CD4-positive, alpha-beta T cell treated with Interleukin-15 for 1 hour (primary cell): ENCODE results near the gene CANT1.

Experiments used
- DNase-seq: peaks from one replicate; pipeline ENCODE4 v3.0.0-alpha.2; 2020

The CANT1 gene

DNA sequence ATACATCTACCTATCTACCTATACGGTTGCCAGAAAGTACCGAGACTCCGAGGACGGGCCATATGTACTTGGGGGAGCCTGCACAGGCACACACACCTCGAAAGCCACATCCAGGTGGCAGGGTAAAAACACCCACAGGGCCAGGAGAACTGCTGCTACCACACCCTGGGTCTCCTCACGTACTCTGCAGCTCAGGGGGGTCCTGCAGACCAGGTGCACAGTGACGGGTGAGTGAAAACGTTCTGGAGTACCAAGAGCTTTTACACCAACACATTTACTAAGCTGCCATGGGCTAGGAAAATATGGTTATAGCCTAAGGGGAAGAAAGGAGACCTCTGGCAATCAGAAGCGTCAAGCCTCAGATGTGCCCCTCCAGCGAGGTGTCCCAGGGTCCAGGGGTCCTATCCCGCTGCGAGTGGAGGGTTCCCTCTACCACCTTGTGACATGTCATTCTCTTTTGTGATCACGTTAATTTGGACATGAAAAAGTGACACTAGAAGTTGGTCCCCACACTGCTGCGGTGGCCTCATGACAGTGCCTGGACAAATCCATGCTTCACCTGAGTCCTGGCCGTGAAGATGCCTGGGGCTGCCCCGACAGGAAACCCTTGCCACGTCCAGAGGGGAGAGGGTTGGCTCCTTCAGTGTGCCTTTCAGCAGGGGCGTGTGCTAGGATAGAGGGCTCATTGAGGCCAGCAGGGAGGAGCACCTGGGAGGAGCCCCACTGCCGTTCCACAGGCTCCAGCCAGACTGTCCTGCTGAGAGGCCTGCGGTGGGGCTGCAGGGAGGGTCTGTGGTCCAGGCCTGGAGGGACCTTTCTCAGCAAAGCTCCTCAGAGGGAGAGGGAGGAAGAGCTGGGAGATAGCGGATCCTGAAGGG, 1.8 kb downstream of the CANT1 start:
- no peak for DNase-seq

DNA sequence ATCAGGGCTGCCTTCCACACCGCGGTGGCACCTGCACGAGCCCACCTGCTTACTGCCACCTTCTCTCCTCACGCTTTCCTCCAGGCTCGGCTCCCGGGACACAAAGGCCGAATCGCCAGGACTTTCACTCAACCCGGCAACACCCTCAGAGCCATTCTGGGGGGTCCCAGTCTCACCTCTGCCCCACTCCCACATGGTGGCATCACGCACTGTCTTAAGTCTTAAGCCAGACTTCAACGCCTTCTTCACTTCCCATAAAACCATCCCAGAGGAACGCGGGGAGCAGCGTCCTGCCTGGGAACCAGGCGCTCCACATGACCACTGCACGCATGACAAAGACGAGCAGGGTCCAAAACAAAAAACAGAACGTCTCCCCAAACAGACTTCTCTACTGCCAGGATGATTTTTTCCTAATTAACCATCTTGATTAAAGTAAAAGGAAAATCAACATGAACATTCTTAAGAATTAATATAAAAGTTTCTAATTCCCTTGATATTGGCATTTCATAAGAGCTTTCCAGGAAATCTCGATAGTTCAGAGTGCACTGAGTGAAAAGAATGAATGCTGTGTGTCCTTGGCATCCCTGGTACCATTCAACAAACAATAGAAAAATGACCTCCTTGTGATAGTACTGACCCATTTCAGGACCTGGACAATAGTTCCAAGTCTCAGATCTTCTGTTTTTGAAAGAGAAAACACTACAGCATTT, 2.6 kb downstream of the CANT1 start:
- no peak for DNase-seq

DNA sequence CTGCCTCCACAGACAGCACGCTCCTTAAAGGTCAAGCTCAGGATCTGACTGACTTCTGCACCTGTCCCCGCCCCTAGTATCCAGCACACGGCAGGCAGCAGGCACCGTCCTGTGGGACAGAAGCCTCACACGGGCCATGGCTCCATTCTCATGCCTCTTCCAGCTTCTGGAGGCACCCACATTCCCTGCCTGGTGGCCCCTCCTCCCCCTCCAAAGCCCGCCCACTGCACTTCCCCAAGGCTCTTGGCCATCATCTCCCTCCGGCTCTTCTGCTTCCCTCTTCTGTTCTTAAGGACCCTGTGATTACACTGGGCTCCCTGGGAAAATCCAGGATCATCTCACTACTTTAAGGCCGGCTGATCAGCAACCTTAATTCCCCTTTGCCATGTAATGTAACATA, 3.5 kb downstream of the CANT1 start:
- no peak for DNase-seq

DNA sequence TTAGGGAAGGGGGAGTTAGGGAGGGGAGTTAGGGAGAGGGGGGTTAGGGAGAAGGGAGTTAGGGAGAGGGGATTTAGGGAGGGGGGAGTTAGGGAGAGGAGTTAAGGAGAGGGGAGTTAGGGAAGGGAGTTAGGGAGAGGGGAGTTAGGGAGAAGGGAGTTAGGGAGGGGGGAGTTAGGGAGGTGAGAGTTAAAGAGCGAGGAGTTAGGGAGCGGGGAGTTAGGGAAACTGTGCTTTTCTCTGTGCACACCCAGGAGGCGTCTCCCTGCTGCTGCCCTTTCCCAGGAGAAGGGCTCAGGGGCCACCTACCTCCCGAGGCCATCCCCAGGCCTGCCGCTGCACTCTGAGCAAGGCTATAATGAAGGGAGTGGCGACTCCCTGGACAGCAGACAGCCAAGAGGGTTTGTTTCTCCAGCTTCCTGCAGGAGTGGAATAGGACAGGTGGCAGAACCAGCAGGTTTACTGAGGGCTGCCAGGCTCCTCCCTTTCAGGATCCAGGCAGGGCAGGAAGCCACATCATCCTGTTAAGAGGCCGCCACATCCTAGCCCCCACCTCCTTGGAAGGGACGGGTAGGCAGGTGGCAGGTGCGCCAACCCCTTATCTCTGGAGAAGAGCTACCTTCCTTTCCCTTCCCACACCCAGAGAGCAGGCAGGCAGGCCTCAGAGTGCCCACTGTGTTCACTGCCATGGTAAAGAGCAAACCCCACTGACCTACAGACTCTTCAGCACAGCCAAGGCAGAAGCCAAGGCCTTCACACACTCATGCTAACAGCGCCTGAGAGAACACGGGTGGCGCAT, 4.3 kb downstream of the CANT1 start:
- no peak for DNase-seq

DNA sequence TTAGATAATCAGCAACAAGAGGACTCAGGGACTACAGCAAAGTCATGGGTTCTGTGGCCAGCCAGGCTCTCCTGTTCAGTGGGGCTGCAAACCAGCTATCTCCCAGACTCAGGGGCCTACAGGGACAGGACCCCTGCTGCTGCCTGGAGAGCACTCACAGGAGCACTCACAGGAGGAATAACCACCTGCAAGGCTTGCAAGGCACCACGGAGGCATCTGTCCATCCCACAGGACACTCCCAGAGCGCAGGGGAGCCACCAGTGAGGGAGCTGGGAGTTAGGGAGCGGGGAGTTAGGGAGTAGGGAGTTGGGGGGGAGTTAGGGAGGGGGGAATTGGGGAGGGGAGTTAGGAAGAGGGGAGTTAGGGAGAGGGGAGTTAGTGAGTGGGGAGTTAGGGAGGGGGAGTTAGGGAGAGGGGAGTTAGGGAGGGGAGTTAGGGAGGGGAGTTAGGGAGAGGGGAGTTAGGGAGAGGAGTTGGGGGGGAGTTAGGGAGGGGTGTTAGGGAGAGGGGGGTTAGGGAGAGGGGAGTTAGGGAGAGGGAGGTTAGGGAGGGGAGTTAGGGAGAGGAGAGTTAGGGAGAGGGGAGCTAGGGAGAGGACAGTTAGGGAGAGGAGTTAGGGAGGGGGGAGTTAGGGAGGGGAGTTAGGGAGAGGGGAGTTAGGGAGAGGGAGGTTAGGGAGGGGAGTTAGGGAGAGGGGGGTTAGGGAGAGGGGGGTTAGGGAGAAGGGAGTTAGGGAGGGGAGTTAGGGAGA, 5.7 kb downstream of the CANT1 start:
- DNase-seq: no peak

DNA sequence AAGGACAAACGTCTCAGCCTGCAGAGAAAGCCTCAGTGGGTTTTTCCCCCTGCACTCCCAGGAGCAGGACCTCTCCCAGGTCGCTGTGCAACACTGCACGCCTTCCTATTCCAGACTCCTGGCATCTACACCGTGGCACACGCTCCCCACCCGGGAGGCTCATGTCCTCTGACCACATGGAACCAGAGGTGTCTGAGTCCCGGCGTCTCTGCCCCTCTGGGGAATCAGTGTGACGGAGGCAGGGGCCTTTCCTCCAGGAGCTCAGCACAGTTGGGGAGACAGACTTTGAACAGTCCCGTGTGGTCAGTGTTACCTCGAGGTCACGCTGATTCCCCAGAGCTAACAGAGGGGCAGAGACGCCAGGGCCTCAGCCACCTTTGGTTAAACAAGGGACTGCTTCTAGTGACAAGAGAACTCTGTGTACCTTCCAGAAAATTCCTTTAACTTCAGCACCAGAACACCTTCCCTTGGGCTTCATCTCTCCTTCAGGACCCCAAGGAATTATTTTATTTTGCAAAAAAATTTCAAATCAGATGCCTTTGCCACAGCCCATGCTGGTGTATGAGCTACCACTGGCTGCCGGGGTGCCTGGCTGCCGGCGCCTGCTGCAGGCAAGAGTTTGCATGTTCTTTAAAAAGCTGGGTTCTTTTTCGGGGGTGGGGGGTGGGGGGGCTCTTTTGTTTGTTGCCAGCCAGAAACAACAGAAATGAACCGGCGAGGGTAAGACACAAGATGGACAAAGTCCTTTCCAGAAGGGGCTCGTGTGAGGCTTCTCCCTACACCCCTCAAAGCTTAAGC, 6.6 kb downstream of the CANT1 start:
- no peak for DNase-seq

DNA sequence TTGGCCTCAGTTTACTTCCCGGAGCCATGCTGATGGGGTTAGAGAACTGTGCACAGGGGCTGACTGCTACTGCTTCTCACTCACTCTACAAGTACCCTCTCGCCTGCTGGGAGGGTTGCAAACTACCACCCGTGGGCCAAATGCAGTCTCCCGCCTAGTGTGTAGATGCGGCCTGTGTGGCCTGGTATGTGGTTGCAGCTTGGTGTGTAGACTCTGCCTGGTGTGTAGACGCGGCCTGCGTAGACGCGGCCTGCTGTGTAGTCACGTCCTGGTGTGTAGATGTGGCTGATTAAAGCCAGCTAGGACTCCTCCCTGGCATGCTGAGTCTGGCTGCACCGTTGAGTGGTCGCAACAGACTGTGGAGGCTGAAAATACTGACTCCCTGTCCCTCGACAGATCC, 7.3 kb downstream of the CANT1 start:
- no peak for DNase-seq

DNA sequence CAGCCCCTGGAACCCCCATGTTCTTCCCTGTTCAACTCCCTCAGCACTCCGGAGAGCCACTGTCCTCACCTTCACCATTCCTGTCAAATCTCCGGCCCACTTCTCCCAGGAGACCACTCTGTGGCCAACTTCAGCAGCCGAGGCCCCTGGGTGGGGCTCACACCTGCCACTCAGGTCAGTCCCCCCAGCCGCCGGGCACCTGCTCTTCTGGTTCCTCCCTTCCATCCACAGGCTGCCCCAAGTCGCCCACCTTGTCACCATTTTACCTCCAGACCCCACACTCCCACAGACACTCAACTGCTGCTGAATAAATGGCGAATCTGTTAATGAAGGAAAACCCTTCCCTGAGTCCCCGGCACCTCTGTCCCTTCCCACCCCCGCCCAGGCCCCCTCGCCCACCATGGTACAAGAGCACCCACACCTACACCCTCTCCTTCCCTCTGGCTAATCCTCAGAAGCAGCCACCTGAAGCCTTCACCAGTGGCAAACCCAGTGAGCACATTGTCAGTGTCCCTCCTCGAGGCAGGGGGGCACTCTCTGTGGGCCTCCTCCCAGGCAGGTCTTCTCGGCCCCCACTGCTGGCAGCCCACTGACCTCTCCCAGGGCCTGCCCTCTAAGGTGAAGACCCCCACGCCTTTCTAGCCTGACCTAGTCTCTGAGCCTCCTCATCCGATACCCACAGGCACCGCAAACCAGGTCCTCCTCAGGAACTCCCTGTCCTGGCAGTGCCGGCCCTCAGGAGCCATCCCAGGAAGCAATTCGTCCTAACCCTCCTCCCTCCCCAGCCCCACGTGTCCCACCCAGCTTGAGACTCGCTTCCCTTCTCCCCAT, 8.2 kb downstream of the CANT1 start:
- DNase-seq: no peak

DNA sequence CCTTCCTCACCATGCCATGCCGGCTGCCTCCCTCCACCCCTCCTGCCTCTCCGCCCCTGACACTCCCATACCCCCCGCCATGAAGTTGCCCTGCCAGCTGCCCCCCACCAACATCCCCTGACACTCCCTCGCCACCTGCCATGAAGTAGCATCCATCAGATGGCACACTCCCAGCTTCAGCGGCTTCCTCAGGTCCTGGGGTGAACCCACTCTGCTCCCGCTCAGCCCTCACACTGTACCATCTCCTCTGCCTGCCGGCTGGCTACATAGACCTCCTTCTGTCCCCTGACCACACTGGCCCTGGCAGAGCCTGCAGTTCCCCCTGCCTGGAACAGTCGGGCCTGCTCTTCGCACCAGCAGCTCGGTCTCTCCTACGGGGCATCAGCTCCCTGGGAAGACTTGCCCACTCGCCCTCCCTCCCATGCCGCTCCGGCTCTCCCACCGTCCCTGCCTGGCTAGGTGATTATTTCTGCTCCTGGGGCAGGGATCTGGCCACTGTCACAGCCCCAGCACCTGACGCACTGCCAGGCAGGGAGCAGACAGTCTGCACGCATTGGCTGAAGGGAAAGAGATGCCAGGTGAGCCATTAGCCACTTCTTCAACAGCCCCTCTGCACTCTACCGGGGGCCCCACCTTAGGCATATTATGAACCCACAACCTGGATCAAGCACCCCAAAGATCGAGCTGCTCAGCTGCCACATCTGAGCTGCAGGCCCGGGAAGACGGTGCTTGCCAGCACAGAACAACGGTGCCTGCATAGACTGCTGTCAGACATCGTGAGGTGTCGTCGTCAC, 9.0 kb downstream of the CANT1 start:
- no peak for DNase-seq

DNA sequence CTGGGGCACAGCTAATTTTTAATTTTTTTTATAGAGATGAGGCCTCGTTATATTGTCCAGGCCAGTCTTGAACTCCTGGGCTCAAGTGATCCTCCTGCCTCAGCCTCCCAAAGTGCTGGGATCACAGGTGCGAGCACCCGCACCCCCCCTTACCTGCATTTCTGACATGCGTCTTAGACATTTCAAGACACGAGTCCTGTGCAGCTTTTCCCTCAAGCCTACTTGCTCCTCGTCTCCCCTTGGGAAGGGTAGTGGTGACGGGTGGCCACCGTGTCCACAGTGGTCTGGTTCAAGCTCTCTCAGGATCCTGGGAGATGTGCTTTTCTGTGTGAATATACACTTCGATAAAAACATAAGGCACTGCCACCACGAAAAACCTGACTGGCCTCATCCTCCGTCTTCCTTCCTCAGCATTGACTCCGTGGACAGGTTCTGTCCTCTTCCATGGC, 9.6 kb downstream of the CANT1 start:
- no peak for DNase-seq

DNA sequence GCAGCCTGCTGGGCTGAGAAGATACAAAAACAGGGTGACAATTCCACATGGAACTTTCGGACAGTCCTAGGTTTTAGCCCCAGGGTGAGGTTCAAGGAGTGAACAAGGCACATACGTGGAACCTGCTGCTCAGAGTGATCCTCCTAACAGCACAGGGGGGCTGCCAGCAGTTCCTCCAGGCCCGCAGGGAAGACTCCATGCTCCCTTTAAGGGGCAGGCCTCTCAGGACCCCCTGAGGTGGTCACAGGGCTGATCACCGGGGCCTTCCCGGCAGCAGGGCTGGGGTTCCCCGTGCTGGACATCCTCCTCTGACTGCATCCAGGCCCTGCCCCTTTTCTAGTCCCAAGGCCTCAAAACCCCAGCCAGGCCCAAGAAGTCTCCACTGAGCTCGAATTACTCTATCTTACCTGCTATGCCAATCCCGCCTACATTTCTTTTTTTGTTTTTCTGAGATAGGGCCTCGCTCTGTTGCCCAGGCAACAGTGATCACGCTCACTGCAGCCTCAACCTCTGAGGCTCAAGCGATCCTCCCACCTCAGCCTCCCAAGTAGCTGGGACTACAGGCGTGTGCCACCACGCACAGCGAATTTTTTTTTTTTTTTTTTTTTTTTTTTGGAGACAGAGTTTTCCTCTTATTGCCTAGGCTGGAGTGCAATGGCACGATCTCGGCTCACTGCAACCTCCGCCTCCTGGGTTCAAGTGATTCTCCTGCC, 10.4 kb downstream of the CANT1 start:
- no peak for DNase-seq

DNA sequence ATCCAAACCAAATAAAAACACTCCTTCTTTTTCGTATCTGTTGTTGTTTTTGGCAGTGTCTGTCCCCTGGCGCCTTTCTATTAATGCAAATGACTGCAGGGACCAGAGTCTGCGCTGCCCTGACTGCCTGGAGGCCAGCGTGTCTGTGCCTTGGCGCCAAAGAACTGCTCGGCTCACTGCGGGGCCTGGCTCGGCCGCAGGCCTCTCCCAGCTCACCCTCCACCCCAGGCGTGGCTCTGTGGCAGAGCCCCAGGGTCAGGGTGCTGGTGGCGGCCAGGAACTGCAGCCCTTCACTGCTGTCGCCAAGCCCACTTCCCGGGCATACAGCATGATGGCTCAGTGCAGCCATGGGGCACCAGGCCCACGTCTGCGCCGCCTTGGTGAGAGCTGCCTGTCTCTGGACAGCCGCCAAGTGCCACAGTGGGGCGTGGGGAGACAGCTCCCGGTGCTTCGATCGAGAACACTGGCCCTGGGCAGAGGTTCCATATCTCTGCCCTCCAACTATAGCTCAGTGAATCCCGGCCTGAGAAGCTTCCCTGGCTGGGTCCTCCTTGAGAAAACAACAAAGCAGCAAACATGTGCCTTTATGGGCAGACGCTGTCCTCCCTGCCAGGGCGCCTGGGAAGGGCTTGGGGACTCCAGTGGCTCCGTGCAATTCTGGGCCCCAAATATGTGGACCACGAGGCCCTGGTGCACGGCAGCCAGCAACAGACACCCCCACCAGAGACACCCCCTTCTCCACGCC, 11.1 kb downstream of the CANT1 start:
- no peak for DNase-seq

DNA sequence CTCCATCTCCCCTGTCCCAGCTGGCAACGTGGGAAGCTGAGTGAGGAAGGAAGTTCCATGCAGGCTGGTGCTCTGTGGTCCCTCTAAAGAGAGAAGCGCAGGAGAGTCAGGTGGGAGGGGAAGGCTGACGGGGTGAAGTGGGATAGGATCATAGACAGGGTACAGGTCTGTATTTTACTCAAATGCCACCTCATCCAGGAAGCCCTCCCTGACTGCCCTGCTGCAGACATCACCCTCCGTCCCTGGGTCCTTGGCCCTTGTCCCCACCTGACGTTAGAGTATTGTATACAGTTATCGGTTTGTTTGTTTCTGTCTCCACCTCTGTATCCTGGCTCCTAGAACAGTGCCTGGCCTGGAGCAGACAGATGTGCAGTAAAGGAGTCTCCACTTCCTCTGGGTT, 11.7 kb downstream of the CANT1 start:
- DNase-seq: no peak

DNA sequence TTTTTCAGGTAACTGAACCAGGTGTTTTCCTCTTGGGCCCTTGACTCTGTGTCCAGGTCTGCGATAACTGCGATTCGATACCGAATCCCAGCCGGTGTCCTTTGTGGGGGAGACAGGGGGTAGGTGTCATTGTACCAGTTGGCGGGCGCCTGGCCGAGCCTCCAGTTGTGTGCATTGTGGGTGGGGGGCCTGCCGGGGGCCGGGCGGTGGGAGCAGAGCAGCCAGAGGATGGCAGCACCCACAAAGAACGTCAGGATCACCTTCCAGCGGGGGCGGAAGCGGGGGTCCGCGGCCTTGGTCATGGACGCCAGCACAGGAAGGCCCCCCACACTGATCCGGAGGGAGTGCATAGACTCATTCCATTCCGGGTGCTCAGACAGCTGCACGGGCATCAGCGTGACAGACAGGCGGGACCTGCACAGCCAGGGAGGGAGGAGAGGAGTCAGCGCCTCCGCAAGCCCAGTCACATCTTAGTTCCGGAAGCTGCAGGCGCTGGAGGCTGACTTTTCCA, 12.3 kb downstream of the CANT1 start:
- no peak for DNase-seq

DNA sequence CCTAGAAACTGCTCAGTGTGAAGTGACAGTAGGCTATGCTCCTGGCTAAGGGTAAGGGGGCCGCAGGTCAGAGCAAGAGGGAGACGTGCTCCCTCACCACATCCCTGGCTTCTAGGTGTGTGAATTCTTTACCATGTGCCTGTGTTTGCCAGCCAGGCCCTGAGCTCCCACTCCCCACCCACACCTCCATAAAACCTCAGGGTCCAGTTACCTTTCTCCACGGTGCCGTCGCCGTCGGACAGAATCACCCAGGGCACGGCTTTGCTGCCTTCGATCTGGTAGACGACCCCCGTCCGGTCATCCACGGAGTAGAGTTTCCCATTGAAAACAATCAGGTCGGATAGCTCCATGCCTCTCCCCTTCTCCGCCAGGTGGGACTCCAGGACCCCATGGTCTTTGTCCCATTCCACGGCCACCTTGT, 12.8 kb downstream of the CANT1 start:
- no peak for DNase-seq

DNA sequence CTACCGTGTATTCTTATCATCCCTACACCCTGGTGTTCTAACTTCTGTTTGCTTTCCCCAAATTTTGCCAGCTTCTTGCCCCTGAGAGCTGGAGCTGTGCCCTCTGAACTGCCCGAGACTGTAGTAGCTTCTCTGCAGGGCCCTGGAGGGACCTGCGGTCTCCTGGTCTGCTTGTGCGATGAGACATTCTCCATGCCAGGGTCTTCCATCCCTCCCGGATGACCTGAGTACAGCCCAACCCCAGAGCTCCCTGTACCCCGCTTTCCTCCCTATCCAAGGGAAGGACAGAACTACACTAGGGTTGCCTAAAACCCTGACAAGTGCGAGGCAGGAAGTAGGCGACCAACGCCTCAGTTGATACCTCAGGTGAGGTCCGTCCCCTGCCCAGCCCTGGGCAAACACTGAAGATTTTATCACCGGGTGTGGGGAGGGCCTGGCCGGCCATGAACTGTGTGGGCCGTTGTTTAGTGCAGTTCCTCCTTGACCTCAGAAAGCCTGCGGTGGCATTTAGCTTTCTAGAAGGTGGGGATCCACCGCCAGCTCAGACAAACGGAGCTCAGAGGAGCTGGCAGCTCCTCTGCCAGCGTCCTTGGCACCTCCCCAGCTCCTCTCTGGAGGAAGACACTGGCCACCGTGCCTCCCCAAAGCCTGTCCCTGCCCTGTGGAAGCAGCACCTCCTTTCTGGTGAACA, 13.7 kb downstream of the CANT1 start:
- DNase-seq: no peak

DNA sequence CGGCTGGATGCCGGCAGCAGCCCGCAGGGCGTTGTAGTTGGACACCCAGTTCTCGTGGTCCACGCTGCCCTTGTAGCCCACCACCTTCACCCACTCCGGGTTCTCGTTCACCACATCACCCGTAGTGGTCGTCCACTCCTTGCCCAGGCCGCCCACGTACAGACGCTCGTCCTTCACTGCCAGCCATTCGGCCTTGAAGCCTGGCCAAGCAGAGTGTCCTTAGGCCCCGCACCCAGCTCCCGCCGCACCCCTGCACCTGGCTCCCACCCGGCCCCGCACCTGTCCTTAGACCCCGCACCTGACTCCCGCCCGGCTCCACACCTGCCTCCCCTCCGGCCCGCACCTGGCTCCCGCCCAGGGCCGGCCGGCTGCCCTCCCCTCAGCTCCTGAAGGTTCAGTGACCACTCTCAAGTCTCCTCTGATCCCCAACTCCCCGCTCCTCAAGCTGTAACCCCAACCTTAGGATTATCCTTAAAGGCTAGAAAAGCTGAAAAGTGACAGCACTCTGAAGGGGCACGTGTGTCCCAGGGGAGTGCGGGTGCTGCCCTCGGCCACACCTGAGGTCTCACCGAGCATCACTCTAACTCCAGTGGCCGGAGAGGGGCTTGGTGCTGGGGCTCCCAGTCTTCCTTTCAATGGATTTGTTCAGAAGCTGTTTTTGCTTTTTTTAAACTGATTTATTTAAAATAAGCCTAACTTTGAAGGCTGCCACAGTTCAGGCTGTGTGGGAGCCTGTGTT, 14.4 kb downstream of the CANT1 start:
- no peak for DNase-seq
